22Rv1 (cell line): ENCODE results near the gene TOP3B.

Experiments
- CTCF ChIP-seq: fragments of 450-650 bp; IDR thresholded peaks from 2 replicates; pipeline ENCODE4 v1.5.1; 2017; ENCODE audit warnings: mild to moderate bottlenecking
- ZFX ChIP-seq: fragments of 450-650 bp; IDR thresholded peaks from 2 replicates; pipeline ENCODE4 v1.6.1; 2017; ENCODE audit warnings: antibody characterized with exemption, borderline replicate concordance

- TF ChIP-seq CTCF (no peak), ZFX (no peak)
Observed at GRCh38 chr22:21974058-21974649, 8.4 kb downstream of the TOP3B start.
